Esophagus squamous epithelium (tissue), 4 donors: ENCODE data around the gene LNPEP.

ENCODE experiments used
- CTCF ChIP-seq, 6 experiments: fragments of 450-650 bp in 4 of 6; fragments of 200-600 bp in 2 of 6; sonication (generic) in 2 of 6; IDR thresholded peaks; one replicate each; pipeline ENCODE4 v1.5.1; 2016 to 2019; ENCODE audit warnings: antibody characterized with exemption in 6 of 6, mild to moderate bottlenecking in 4 of 6, moderate library complexity in 4 of 6
- POLR2A ChIP-seq, 4 donors: fragments of 450-650 bp; IDR thresholded peaks; one replicate each; pipeline ENCODE4 v1.6.1; 2017; ENCODE audit warnings: antibody characterized with exemption in 4 of 4, mild to moderate bottlenecking in 4 of 4, moderate library complexity in 3 of 4

DNA sequence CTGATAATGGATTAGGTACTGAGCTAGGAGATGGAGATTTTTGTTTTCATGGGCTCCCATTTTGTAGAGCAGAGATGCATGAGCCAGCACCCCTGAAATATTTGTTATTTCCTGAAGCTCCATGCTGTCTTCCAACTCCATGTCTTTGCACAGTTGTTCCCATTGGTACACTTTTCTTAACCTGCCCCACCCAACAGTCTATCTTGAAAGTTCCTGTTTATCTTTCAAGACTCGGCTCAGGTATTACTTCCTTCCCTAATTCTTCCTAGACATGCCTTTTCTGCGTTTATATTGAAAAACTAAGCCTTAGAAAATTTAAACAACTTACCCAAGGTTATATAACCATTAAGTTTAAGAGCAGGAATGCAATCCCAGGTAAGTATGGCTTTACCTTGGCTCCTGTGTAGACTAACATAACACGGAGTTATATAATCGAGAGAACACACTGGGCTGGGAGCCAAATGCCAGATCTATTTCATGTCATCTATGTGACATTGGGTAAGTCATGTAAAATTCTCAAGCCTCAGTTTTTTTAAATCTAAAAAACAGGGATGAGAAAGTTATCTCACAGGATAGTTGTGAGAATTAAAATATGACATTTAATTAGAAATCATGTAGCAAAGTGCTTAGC, 139.1 kb downstream of the LNPEP start:
- no peak for TF ChIP-seq CTCF (IDR thresholded peaks at IDR 0.05)
- no peak for TF ChIP-seq POLR2A (IDR thresholded peaks at IDR 0.05)
